Heart right ventricle (tissue), 16 donors: ENCODE measurements around the gene SLAIN2. TPM values are rescaled to one million over a fixed set of nuclear protein-coding genes. Genes with fewer than 3 reads are reported as not detected.
"Not testable (repeated sequence)": the region's sequence is repeated elsewhere in the genome, so short reads cannot be mapped to it uniquely, and the experiment has no call there.

Source experiments
- ATAC-seq, 8 donors: fragments of 200-7000 bp; cut with Tn5 transposase; one replicate each; pipeline ENCODE4 v1.9.1; 2020; ENCODE audit warnings: mild to moderate bottlenecking in 8 of 8, moderate library complexity in 8 of 8, moderate number of reproducible peaks in 1 of 8
- DNase-seq, 2 donors: peaks; one replicate each; pipeline ENCODE4 v3.0.0-alpha.2; 2020
- H3K27ac ChIP-seq, 10 donors: fragments of 200-600 bp; sonication (generic) in 2 of 10; one replicate each; pipeline versions ENCODE4 v1.5.0 to v1.8.0; 2020 to 2022; ENCODE audit warnings: mild to moderate bottlenecking in 3 of 10
- H3K27me3 ChIP-seq, 7 donors: fragments of 200-600 bp; one replicate each; pipeline ENCODE4 v1.8.0; 2021 to 2022; ENCODE audit warnings: mild to moderate bottlenecking in 2 of 7
- H3K36me3 ChIP-seq, 9 donors: fragments of 200-600 bp; sonication (generic) in 1 of 9; one replicate each; pipeline versions ENCODE4 v1.5.0 to v1.8.0; 2020 to 2022; ENCODE audit warnings: mild to moderate bottlenecking in 2 of 9
- H3K4me1 ChIP-seq, 9 donors: fragments of 200-600 bp; sonication (generic) in 1 of 9; one replicate each; pipeline versions ENCODE4 v1.5.0 to v1.8.0; 2020 to 2022; ENCODE audit warnings: mild to moderate bottlenecking in 4 of 9
- H3K4me3 ChIP-seq, 10 donors: fragments of 200-600 bp; sonication (generic) in 2 of 10; one replicate each; pipeline versions ENCODE4 v1.5.0 to v1.8.0; 2020 to 2022; ENCODE audit warnings: mild to moderate bottlenecking in 7 of 10, moderate library complexity in 2 of 10
- H3K9me3 ChIP-seq, 11 donors: fragments of 200-600 bp in 10 of 11; sonication (generic) in 2 of 11; one replicate each; pipeline versions ENCODE4 v1.5.0 to v1.8.0; 2013 to 2022; ENCODE audit warnings: mild to moderate bottlenecking in 2 of 11, control low read depth in 1 of 11, moderate library complexity in 1 of 11
- WGBS, 2 donors: extraction: QIAGEN DNeasy Blood & Tissue Kit; methylation state at CpG; one replicate each; pipeline ENCODE4 v1.1.7; 2013; ENCODE audit warnings: inconsistent platforms in 1 of 2; 5-methylcytosine and 5-hydroxymethylcytosine counted together
- intact Hi-C, 10 donors: fragments of 100-400 bp; cut with DNase I; formaldehyde crosslinking; loops; one replicate each; pipeline versions ENCODE4 v1.11.1 to v1.14.2; 2022
- polyA plus RNA-seq, 2 donors: library from polyadenylated mRNA; stranded (reverse); fragments of 200-250 nt; gene quantifications; one replicate each; pipeline ENCODE4 v1.2.3, GENCODE V29; 2013
- total RNA-seq, 10 donors: library from RNA; stranded (reverse); fragmentation: NEBNext Ultra II Directional in 3 of 10; extraction: Animal tissue kit (Norgen Biotek cat#: 25700) in 3 of 10; gene quantifications; one replicate each; pipeline versions ENCODE4 v1.2.1 to v1.2.4, GENCODE V29; 2021 to 2023
- TF ChIP-seq, protein P1 (sequence below), 9 donors: fragments of 200-600 bp; sonication (generic) in 2 of 9; IDR thresholded peaks; one replicate each; pipeline versions ENCODE4 v1.5.0 to v1.8.0; 2021 to 2022; ENCODE audit warnings: antibody characterized with exemption in 9 of 9, mild to moderate bottlenecking in 5 of 9, moderate library complexity in 1 of 9
- donor health status: Arrhythmogenic right ventricular cardiomyopathy.
- donor health status: ischemic (EF 13 %, LVEDD 7.1; RV severe dilation, severe dysfunction).
- donor health status: healthy with polysubstance abuse.
- donor health status: DM: no; HTN: yes; CAD: no.
- donor health status: DM: no; HTN: no; CAD: no.
- donor health status: ischemic (EF 25% LVEDD 6.9; RV normal size, moderate dysfunction).
- donor health status: ischemic (EF 25% LVEDD 5.7; RV mildly dilated, moderate dysfunction).
- donor health status: healthy.
- donor health status: DM: yes; HTN: yes; CAD: no.
- donor health status: Ischemic cardiomyopathy.
- donor health status: ischemic (EF 35%, LVEDD 5.7; RV mildly dilated, moderate dysfunction).
- donor health status: nonischemic (EF 11% LVEDD 7.7; RV severe dilation, severe dysfunction).
- donor health status: DM: yes; HTN: yes; CAD: no.
- donor health status: PGD.
- donor health status: ischemic (EF 29% LVEDD 5.4; RV normal size, mild dysfunction).
- donor health status: nonischemic (EF 23%, LVEDD 6.1; RV moderate dilation, normal function).

Gene SLAIN2
- total and polyA plus RNA-seq, 12 donors = 16.4 to 185 (median 131) TPM

DNA sequence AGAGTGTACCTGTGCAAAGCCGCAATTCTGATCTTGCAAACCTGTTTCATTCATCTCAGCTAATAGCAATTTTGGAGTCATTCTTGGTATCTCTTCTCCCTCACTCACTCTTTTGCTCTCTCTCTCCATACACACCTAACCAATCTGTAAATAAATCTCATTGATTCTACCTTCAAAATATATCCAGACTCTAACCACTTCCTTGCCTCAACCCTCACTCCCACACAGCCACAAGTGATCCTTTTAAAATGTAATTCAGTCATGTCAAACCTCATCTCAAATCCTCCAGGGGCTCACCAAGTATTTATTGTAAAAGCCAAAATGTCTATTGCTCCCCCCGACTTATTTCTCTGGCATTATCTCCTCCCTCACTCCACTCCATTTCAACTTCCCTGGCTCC is 90.1 kb downstream of the SLAIN2 start:
- Histone ChIP-seq H3K4me1 (peaks cover 0 to 19% (median 0%) of the 10 kb centered on the region in 9 donors), H3K9me3 (no peaks in the 10 kb centered on the region), H3K27ac (no peak overlapping the region), H3K36me3 (peaks cover 0 to 27% (median 0%) of the 10 kb centered on the region in 9 donors), H3K4me3 (no peak overlapping the region), H3K27me3 (no peaks in the 10 kb centered on the region)
- no peak for ATAC-seq
- intact Hi-C loops = loop anchor here in 1 of 10 donors (10.0 kb wide), 1 partner anchor 103 kb away; no protein-coding TSS in a partner anchor
- TF ChIP-seq, protein P1, sequence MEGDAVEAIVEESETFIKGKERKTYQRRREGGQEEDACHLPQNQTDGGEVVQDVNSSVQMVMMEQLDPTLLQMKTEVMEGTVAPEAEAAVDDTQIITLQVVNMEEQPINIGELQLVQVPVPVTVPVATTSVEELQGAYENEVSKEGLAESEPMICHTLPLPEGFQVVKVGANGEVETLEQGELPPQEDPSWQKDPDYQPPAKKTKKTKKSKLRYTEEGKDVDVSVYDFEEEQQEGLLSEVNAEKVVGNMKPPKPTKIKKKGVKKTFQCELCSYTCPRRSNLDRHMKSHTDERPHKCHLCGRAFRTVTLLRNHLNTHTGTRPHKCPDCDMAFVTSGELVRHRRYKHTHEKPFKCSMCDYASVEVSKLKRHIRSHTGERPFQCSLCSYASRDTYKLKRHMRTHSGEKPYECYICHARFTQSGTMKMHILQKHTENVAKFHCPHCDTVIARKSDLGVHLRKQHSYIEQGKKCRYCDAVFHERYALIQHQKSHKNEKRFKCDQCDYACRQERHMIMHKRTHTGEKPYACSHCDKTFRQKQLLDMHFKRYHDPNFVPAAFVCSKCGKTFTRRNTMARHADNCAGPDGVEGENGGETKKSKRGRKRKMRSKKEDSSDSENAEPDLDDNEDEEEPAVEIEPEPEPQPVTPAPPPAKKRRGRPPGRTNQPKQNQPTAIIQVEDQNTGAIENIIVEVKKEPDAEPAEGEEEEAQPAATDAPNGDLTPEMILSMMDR (IDR thresholded peaks at IDR 0.05) = no peak
- DNase-seq = no peak
- 70 to 76% methylated on average over 2 of the region's 2 CpGs for WGBS, 2 donors

DNA sequence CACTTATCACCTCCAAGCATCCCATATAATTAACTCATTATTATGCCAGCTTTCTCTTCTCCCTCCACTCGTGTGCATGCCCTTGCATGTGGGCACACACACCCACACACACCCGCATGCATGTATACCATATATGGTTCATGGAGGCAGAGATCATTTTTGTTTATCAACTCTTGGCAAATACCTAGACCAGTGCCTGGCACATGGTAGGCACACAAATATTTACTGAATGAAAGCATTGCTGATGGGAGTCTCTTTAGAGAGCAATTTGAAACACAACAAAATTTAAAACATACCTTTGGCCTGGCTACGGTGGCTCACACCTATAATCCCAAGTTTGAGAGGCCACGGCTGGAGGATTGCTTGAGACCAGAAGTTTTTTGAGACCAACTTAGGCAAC is 90.7 kb downstream of the SLAIN2 start:
- H3K27me3 ChIP-seq = no peaks in the 10 kb centered on the region
- WGBS, 2 donors = 72 to 80% methylated on average over 4 of the region's 4 CpGs
- peaks cover 0 to 20% (median 0%) of the 10 kb centered on the region in 9 donors for H3K4me1 ChIP-seq
- ATAC-seq (no peak), DNase-seq (no peak)
- TF ChIP-seq, protein P1 (IDR thresholded peaks at IDR 0.05) = no peak
- H3K4me3 ChIP-seq = no peak overlapping the region
- intact Hi-C loops = loop anchor here in 1 of 10 donors (10.0 kb wide), 1 partner anchor 103 kb away; no protein-coding TSS in a partner anchor
- H3K36me3 ChIP-seq = peaks cover 0 to 20% (median 0%) of the 10 kb centered on the region in 9 donors
- H3K27ac ChIP-seq = no peak overlapping the region
- H3K9me3 ChIP-seq = no peaks in the 10 kb centered on the region

DNA sequence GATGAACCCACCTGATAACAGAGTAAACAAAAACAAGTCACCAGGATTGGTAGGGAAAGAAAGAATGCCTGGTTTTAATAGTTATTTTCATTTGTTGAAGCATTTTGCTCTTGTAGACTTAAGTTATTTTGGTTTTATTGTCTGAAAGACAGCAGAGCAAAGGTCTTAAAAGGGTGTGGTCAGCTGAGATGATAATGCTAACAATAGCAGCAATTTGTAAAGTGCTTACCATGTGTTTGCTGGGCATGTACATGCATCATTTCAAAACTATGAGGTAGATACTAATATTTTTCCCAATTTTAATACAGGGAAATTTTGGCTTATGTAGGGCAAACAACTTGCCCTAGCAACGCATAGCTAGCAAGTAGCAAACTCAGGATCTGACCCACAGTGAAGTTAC is 95.0 kb downstream of the SLAIN2 start:
- no peak overlapping the region for H3K4me3 ChIP-seq
- DNase-seq (no peak), ATAC-seq (no peak)
- H3K27ac ChIP-seq = no peak overlapping the region
- no peaks in the 10 kb centered on the region for H3K9me3 ChIP-seq
- WGBS, 2 donors = 89 to 100% methylated on average over 1 of the region's 1 CpG
- TF ChIP-seq, protein P1 (IDR thresholded peaks at IDR 0.05) = no peak
- H3K36me3 ChIP-seq = no peaks in the 10 kb centered on the region
- H3K27me3 ChIP-seq = no peaks in the 10 kb centered on the region
- intact Hi-C loops = loop anchor here in 1 of 10 donors (10.0 kb wide), 1 partner anchor 98 kb away; no protein-coding TSS in a partner anchor
- peaks cover 0 to 13% (median 4%) of the 10 kb centered on the region in 9 donors for H3K4me1 ChIP-seq

DNA sequence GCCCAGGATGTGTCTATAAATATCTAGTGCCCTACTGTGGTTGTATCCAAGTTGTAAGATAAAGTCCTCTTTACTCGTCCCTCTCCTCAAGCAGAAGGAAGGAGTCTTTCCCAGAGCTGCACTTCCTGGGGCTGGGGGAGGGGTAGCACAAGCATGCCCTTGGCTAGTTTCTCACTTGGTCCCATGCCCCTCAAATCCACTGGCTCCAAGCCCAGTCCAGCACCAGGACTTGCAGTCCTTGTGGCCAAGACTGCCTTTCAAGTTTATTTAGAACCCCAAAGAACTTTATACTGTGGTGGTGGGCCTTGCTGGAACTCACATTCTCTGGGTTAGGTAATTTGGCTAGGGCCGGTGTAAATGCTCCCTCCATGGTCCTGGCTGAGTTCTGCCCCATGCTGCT is 98.7 kb downstream of the SLAIN2 start:
- Histone ChIP-seq H3K36me3 (no peaks in the 10 kb centered on the region), H3K27ac (no peak overlapping the region), H3K9me3 (no peaks in the 10 kb centered on the region), H3K27me3 (no peaks in the 10 kb centered on the region), H3K4me3 (no peak overlapping the region), H3K4me1 (peaks cover 0 to 13% (median 4%) of the 10 kb centered on the region in 9 donors)
- no peak for DNase-seq
- peak in 2 of 8 donors; percentile 29 to 31 for ATAC-seq
- WGBS, 2 donors = 53 to 56% methylated on average over 2 of the region's 2 CpGs
- intact Hi-C loops = loop anchor here in 2 of 10 donors (10.0 kb wide), 3 partner anchors 95 to 525 kb away; no protein-coding TSS in a partner anchor
- TF ChIP-seq, protein P1 (IDR thresholded peaks at IDR 0.05) = no peak

DNA sequence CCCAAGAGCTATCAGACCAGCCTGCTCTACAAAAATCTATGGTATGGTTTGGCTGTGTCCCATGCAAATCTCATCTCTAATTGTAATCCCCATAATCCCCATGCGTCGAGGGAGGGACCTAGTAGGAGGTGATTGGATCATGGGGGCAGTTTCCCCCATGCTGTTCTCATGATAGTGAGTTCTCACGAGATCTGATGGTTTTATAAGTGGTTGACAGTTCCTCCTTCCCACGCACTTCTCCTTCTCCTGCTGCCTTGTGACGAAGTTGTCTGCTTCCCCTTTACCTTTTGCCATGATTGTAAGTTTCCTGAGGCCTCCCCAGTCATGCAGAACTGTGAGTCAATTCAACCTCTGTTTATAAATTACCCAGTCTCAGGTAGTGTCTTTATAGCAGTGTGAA is 99.6 kb downstream of the SLAIN2 start:
- H3K9me3 ChIP-seq, H3K4me3 ChIP-seq, DNase-seq, H3K27ac ChIP-seq, ATAC-seq, H3K36me3 ChIP-seq, H3K27me3 ChIP-seq: not testable (repeated sequence)
- intact Hi-C loops = loop anchor here in 1 of 10 donors (10.0 kb wide), 2 partner anchors 104 to 524 kb away; no protein-coding TSS in a partner anchor
- peaks cover 0 to 13% (median 4%) of the 10 kb centered on the region in 9 donors for H3K4me1 ChIP-seq
- WGBS, 2 donors = 76 to 86% methylated on average over 5 of the region's 5 CpGs
